GM21786 (cell line): ENCODE measurements around the gene BTNL3.
"Not testable (repeated sequence)": the region's sequence is repeated elsewhere in the genome, so short reads cannot be mapped to it uniquely, and the experiment has no call there.

Experiments used
- ATAC-seq: cut with Tn5 transposase; IDR thresholded peaks from one replicate; pipeline ENCODE4 v1.9.1; 2021; ENCODE audit not compliant: unreplicated experiment

The BTNL3 gene

DNA sequence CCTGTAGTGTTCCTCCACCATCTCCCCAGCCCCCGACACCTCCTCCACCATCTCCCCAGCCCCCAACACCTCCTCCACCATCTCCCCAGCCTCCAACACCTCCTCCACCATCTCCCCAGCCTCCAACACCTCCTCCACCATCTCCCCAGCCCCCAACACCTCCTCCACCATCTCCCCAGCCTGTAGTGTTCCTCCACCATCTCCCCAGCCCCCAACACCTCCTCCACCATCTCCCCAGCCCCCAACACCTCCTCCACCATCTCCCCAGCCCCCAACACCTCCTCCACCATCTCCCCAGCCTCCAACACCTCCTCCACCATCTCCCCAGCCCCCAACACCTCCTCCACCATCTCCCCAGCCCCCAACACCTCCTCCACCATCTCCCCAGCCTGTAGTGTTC, 57.2 kb downstream of the BTNL3 start:
- ATAC-seq: not testable (repeated sequence)

DNA sequence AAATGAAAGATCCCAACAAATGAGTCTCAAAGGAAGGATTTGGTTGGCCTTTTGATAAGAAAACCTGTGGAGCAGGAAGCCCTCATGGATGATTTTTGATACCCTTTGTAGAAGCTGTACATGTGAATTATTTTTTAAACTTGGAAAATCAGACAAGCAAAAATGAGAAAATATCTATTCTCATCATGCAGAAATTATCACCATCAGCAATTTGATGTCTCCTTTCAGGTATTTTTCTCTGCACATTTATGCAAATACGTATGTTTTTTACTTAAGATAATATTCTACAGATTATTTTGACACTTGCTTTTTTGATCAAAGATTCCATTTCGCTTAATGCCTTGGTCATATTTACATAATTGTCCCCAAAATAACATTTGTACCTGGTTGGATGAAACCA, 58.6 kb downstream of the BTNL3 start:
- no peak for ATAC-seq

DNA sequence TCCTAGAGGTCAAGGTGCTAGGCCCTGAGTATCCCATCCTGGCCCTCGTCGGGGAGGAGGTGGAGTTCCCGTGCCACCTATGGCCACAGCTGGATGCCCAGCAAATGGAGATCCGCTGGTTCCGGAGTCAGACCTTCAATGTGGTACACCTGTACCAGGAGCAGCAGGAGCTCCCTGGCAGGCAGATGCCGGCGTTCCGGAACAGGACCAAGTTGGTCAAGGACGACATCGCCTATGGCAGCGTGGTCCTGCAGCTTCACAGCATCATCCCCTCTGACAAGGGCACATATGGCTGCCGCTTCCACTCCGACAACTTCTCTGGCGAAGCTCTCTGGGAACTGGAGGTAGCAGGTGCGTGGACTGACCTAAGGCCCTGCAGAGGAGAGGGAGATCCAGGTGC, 59.3 kb downstream of the BTNL3 start:
- no peak for ATAC-seq

DNA sequence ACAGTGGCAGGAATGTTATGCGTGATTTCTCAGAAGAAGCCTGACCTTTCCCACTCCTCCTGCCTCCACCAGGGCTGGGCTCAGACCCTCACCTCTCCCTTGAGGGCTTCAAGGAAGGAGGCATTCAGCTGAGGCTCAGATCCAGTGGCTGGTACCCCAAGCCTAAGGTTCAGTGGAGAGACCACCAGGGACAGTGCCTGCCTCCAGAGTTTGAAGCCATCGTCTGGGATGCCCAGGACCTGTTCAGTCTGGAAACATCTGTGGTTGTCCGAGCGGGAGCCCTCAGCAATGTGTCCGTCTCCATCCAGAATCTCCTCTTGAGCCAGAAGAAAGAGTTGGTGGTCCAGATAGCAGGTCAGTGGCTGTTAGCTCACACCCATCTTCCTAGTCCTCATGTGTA, 61.4 kb downstream of the BTNL3 start:
- no peak for ATAC-seq

DNA sequence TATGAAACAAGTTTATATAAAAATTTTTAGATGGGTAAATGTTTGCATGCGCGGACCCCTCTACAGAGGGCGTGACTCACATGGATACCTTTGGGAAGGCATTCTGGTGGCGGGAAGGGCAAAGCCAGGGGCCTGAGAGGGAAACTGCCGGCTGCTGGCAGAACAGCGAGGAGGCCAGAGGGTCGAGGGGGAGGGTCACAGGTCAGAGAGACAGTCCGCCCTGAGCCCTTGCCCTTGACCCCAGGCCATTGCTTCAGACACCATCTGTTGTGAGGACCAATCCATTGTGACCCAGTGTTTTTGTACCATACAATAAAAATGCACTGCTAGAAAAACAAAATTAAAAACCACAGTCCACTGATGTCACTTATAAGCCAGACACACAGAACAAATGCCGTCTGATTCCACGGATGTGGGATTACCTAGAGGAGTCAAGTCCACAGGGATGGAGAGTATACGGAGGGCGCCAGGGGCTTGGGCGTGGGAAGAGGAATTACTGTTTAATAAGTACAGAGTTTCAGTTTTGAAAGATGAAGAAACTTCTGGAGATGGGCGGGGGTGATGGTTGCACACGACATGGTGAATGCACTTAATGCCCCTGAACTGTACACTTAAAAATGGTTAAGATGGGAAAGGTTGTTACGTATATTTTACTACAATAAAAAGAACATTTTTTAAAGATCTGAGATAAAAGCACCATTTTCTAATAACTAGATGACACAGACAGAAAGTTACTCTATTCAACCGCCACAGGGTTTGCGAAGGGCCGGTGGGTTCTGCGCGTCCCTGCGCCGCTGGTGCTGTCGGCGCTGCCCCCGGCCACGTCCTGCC, 63.4 kb downstream of the BTNL3 start:
- ATAC-seq: no peak

DNA sequence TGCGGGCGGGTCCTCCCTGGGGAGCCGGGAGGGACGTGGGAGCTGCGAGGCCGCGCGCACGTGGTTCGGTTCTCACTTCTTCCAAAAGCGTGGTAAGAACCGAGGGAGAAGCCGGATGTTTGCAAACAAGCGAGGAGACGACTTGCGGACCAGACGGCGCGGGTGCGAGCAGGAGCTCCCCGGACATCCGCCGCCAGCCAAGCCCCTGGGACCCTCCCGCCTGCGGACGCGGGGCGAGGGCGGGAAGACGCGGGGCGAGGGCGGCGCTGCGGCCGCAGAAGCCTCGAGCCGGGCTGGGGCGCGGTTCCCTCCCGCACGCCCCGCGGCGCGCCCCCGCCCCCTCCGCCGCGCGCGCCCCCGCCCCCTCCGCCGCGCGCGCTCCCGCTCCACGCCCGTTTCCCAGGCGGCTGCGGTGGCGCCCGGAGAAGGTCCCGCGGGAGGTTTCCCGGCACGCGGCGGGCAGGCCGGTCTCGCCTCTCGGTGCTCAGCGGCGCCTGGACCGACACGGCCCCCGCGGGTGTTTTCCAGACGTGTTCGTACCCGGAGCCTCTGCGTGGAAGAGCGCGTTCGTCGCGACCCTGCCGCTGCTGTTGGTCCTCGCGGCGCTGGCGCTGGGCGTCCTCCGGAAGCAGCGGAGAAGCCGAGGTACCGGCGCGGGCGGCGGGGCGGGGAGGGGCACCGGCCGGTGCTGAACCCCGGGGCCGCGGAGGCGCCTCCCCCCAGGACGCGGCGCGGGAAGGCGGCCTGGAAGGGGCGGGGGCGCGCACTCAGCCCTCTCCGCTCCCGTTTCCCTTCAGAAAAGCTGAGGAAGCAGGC, 64.2 kb downstream of the BTNL3 start:
- no peak for ATAC-seq

DNA sequence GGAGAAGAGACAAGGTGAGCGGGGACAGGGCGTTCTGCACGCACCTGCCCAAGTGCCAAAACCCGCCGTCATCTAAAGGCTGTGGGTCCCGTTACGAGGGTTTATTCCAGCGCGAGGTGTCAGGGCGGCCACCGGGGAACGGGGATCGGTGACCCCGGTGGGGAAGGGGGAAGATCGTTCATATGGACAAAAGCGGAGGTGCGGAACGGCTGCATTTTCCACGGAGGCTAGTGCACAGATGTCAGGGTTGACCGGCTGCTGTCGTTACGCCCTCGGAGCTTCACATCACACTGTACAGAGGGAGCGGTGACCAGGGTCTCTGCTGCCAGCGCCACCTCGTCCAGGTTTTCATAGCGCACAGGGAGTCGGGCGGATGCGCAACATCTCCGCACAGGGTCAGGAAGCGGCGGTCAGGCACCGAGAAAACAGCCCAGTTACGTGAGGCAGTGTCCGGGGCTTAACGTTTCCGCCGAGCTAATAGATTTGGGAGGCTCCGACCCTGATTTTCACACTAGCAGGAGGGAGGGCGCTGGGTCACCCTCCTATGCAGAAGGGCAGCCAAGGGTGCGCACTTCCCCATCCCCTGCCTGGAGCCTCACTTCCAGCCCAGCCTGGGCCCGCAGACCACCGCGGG, 65.0 kb downstream of the BTNL3 start:
- ATAC-seq: no peak

DNA sequence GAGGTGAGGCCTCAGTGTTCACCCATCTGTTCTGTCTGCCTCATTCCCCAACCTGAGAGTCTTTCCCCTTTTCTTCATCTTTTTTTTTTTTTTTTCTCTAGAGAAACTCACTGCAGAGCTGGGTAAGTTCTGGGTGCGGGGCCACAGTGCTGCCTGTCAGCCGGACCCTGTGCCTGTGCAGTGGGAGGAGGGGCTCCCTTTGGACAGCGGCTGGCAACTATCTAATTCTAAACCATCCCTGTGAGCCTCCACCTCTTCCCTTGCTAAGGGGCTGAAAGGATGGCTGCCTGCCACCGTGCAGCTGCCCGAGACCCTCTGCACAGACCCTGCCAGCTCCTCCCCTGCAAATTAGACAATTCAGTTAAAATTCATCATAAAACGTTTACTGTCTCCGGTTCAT, 65.5 kb downstream of the BTNL3 start:
- no peak for ATAC-seq

DNA sequence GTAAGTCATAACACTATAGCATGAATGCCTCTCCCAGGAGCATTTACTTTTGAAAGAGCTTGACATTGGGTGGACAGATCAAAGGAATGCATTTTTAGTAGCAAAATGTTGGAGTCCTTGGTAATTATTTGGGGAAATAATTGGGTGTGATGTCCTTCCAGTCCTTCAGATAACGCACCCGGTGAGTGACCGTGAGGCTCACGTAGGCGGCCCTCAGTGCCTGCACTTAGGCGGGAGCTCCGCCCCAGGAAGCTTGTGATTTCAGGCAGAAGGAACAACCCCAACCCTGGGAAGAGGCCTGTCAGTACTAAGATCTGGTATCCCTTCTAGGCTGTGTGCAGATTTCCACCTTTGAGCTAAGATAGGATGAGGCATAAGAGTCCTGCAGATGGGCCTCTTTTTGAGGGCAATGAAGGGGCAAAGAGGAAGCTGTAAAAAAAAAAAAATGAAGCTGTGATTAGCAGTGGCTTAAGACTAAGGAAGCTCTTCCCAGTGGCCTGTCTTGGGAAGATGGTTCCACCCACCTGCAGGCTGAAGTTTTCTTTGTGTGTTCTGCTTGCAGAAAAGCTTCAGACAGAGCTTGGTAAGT, 66.3 kb downstream of the BTNL3 start:
- no peak for ATAC-seq
